ENCODE data around the gene CALN1. TPM values are rescaled to one million over a fixed set of nuclear protein-coding genes. Genes with fewer than 3 reads are reported as not detected.

Gene CALN1
- total and polyA plus RNA-seq, 9 of the 15 experiments (the other 6 are each of a cell fraction or from before 2014, with no cell fraction given), result 1.4 to 7.5 (median 3.3) TPM

- no peaks in the 10 kb centered on the region for H4K20me1 ChIP-seq (replicated peaks; ENCODE audit: control insufficient read depth, insufficient read depth, low read length)
- no peaks in the 10 kb centered on the region for H3K79me2 ChIP-seq (ENCODE audit: control insufficient read depth, insufficient read depth, low read length)
- H3K9ac ChIP-seq (ENCODE audit: insufficient read depth in 1 of 2, low read depth in 2 of 2, low read length in 2 of 2), result no peak overlapping the region
- no peaks in the 10 kb centered on the region for H3K4me1 ChIP-seq (replicated peaks in 1 of 2; ENCODE audit: control insufficient read depth in 2 of 2, insufficient read depth in 2 of 2, low read length in 2 of 2)
- no peak overlapping the region for H3K27ac ChIP-seq (ENCODE audit: extremely low read depth, low read depth, low read length)
- ATAC-seq (no peak), FAIRE-seq (no peak), DNase-seq (ENCODE audit: extremely low read depth in 1 of 4, low spot score in 3 of 4) (no peak)
- in situ Hi-C loops (cut with MboI) (no loop called here), intact Hi-C loops (cut with micrococcal nuclease) (no loop called here)
- ChIA-PET POLR2A (no interaction called here), CTCF (ENCODE audit: low intra/inter-chr PET ratio) (no interaction called here)
- H3K4me3 ChIP-seq, result no peak overlapping the region
- TF ChIP-seq ZNF444 (CRISPR knock-in tag; IDR thresholded peaks at IDR 0.05), result no peak
- no peak for TF ChIP-seq CBX3 (IDR thresholded peaks at IDR 0.05; ENCODE audit: borderline replicate concordance in 1 of 2, low read length in 2 of 2)
- no peak for TF ChIP-seq ZSCAN29 (IDR thresholded peaks at IDR 0.05)
- TF ChIP-seq MCM5 (IDR thresholded peaks at IDR 0.05; ENCODE audit: low read depth), result no peak
- TF ChIP-seq DLX4 (CRISPR knock-in tag; IDR thresholded peaks at IDR 0.05), result no peak
- no peak for TF ChIP-seq MBD2 (IDR thresholded peaks at IDR 0.05; ENCODE audit: borderline replicate concordance, low read depth)
- TF ChIP-seq E4F1 (CRISPR knock-in tag; IDR thresholded peaks at IDR 0.05; ENCODE audit: borderline replicate concordance), result no peak
- no peak for TF ChIP-seq NR2F6 (CRISPR knock-in tag; IDR thresholded peaks at IDR 0.05)
- TF ChIP-seq HNRNPH1 (optimal IDR thresholded peaks at IDR 0.05; ENCODE audit: low read depth, low read length), result no peak
- TF ChIP-seq NR3C1 (CRISPR knock-in tag; IDR thresholded peaks at IDR 0.05), result no peak
- TF ChIP-seq CBX8 (IDR thresholded peaks at IDR 0.05; ENCODE audit: borderline replicate concordance, extremely low read depth, low read depth, low read length, poor library complexity, severe bottlenecking), result no peak
- TF ChIP-seq SUPT5H (IDR thresholded peaks at IDR 0.05), result no peak
- TF ChIP-seq ZNF165 (CRISPR knock-in tag; IDR thresholded peaks at IDR 0.05; ENCODE audit: borderline replicate concordance), result no peak
- TF ChIP-seq RBM14 (IDR thresholded peaks at IDR 0.05; ENCODE audit: borderline replicate concordance, insufficient read depth, low read depth, low read length), result no peak
- peaks cover 3 to 6% of the 10 kb centered on the region in 2 experiments; a peak in 4 of 5 replicates for H3K27me3 ChIP-seq (ENCODE audit: control insufficient read depth in 2 of 2, insufficient read depth in 2 of 2, low read length in 2 of 2)
- H3K9me1 ChIP-seq (ENCODE audit: control insufficient read depth, insufficient read depth, low read length), result no peaks in the 10 kb centered on the region
- H3K36me3 ChIP-seq (ENCODE audit: control insufficient read depth, insufficient read depth, low read length), result no peaks in the 10 kb centered on the region
- no TSS peak for BruUV-seq (replicated peaks)
- no peak overlapping the region for H3K4me2 ChIP-seq (ENCODE audit: insufficient read depth, low read length)
- WGBS (ENCODE audit: insufficient coverage, low coverage, missing lambda C conversion rate), result 0% methylated on average over 2 of the region's 2 CpGs
- H3K9me3 ChIP-seq (replicated peaks; ENCODE audit: control insufficient read depth, insufficient read depth, low read depth, low read length), result no peaks in the 10 kb centered on the region
- no peak overlapping the region for H2AFZ ChIP-seq (ENCODE audit: low read depth, low read length)
Observed at GRCh38 chr7:71768450-71768849, 643.7 kb downstream of the CALN1 start.
